GM12891 (cell line): ENCODE measurements around the gene PPP1R3F.

Experiments used
- PAX5 ChIP-seq: IDR thresholded peaks from 2 replicates; pipeline ENCODE4 v1.6.1; 2011; ENCODE audit warnings: low read length, moderate library complexity, mild to moderate bottlenecking; ENCODE audit not compliant: insufficient read depth, severe bottlenecking
- POLR2A ChIP-seq: IDR thresholded peaks from 2 replicates; pipeline ENCODE4 v1.6.1; 2011; ENCODE audit warnings: low read depth, low read length, control low read depth
- POLR2AphosphoS5 ChIP-seq: IDR thresholded peaks from 2 replicates; pipeline ENCODE4 v1.6.1; 2011; ENCODE audit warnings: low read depth, low read length, control low read depth
- POU2F2 ChIP-seq: IDR thresholded peaks from 2 replicates; pipeline ENCODE4 v1.6.1; 2011; ENCODE audit warnings: low read depth, mild to moderate bottlenecking, control low read depth, low read length, moderate library complexity
- SPI1 ChIP-seq: IDR thresholded peaks from 2 replicates; pipeline ENCODE4 v1.6.1; 2011; ENCODE audit warnings: low read depth, low read length, control low read depth
- TAF1 ChIP-seq: IDR thresholded peaks from 2 replicates; pipeline ENCODE4 v1.6.1; 2011; ENCODE audit warnings: low read depth, low read length, control low read depth

GRCh38 chrX:49220100-49220499 is 49.5 kb upstream of the PPP1R3F start:
- TF ChIP-seq POLR2A = no peak
- no peak for TF ChIP-seq TAF1
- no peak for TF ChIP-seq POLR2AphosphoS5
- TF ChIP-seq POU2F2 = no peak
- TF ChIP-seq PAX5 = no peak
- TF ChIP-seq SPI1 = no peak
